Progenitor cell of endocrine pancreas (in vitro differentiated cells): ENCODE data around the gene ZNF608. TPM values are rescaled to one million over a fixed set of nuclear protein-coding genes. Genes with fewer than 3 reads are reported as not detected.
A peak's percentile ranks its signal among the peaks of the same experiment; 100 is the strongest.

Source experiments
- DNase-seq: peaks from one replicate; pipeline ENCODE4 v3.0.0; 2021; ENCODE audit warnings: low spot score; ENCODE audit not compliant: unreplicated experiment
- H3K27ac Mint-ChIP-seq: 2 replicates; pipeline ENCODE4 v1.8.0; 2021; ENCODE audit warnings: mild to moderate bottlenecking, moderate library complexity, mixed read lengths
- H3K27me3 Mint-ChIP-seq: 2 replicates; pipeline ENCODE4 v1.8.0; 2021; ENCODE audit warnings: mixed read lengths
- H3K36me3 Mint-ChIP-seq: 2 replicates; pipeline ENCODE4 v1.8.0; 2022; ENCODE audit warnings: mixed read lengths; ENCODE audit not compliant: insufficient read depth
- H3K4me1 Mint-ChIP-seq: 2 replicates; pipeline ENCODE4 v1.8.0; 2021; ENCODE audit warnings: low read depth, mixed read lengths
- H3K4me3 Mint-ChIP-seq: 2 replicates; pipeline ENCODE4 v1.8.0; 2021; ENCODE audit warnings: low read depth, mild to moderate bottlenecking, moderate library complexity, mixed read lengths
- H3K9me3 Mint-ChIP-seq: 2 replicates; pipeline ENCODE4 v1.8.0; 2021; ENCODE audit warnings: low read depth, mixed read lengths
- CTCF ChIP-seq: fragments of 200-600 bp; sonication (generic); IDR thresholded peaks from one replicate; pipeline ENCODE4 v1.5.0; 2021; ENCODE audit warnings: antibody characterized with exemption, mild to moderate bottlenecking; ENCODE audit not compliant: unreplicated experiment
- total RNA-seq: library from RNA; stranded (reverse); gene quantifications from 2 replicates; pipeline ENCODE4 v1.2.1, GENCODE V29; 2021

ZNF608 gene
- total RNA-seq, 1 donor from 2014 or later, result 148 TPM

- Mint-ChIP-seq H3K4me3 (no peak overlapping the region), H3K27ac (no peak overlapping the region), H3K36me3 (no peaks in the 10 kb centered on the region), H3K4me1 (peaks cover 29% of the 10 kb centered on the region), H3K27me3 (no peaks in the 10 kb centered on the region), H3K9me3 (no peaks in the 10 kb centered on the region)
- DNase-seq, result no peak
- no peak for TF ChIP-seq CTCF
Observed at GRCh38 chr5:124754206-124754927, 7.9 kb upstream of the ZNF608 start.

DNA sequence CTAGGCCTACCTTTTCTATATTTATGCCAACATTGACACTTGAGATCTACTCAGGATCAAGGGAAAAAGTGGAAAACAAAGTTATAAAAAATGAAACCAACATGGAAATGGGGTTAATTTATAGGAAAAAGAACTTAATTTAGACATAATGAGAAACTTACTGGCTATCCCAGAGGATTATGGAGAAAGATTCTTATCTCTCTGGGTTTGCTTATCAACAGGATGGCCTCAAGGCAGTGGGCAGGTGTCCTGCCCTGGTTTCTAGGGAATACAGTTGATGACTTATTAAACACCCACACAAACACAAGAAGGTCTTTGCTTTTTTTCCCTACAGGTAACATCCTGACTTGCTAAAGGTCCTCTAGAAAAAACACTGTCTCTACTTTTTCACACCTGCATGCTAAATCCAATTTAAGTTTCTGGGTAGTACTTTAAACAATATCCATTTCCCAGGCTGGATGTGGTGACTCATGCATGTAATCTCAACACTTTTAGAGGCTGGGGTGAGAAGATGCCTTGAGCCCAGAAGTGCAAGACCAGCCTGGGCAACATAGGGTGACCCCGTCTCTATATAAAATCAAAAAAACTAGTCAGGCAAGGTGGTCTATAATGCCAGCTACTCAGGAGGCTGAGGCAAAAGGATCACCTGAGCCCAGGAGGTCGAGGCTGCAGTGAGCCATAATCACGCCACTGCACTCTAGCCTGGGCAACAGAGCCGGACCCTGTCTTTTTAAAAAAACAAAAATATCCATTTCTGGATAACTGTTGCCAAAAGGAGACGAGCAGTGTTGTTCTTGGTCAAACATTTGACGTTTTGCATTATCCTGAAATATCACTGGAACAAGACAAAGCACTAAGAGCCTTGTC, 6.6 kb upstream of the ZNF608 start:
- H3K27me3 Mint-ChIP-seq, result no peaks in the 10 kb centered on the region
- H3K4me1 Mint-ChIP-seq, result peaks cover 29% of the 10 kb centered on the region
- H3K27ac Mint-ChIP-seq, result no peak overlapping the region
- no peak for TF ChIP-seq CTCF
- no peak for DNase-seq
- H3K36me3 Mint-ChIP-seq, result no peaks in the 10 kb centered on the region
- H3K9me3 Mint-ChIP-seq, result no peaks in the 10 kb centered on the region
- no peak overlapping the region for H3K4me3 Mint-ChIP-seq

DNA sequence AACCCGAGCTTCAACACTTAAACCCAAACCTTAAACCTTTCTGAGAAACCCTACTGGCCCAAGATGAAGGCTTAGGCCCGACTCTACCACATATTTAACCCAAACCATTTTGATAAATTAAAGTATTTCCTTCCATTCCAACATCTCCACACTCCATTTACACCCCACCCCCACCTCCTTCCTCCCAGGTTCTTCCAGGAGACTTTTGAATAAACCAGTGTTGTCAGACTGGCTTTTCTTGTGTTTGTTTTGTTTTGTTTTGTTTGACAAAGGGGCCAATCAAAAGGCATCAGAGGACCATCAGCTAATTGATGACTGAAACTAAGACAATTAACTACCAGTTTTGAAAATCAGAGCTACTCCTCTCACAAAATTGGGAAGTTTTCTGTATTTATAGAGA, 4.6 kb upstream of the ZNF608 start:
- H3K4me3 Mint-ChIP-seq, result no peak overlapping the region
- no peak for DNase-seq
- peak overlapping the region; percentile 78 for H3K27ac Mint-ChIP-seq
- TF ChIP-seq CTCF, result no peak
- H3K27me3 Mint-ChIP-seq, result no peaks in the 10 kb centered on the region
- no peaks in the 10 kb centered on the region for H3K36me3 Mint-ChIP-seq
- no peaks in the 10 kb centered on the region for H3K9me3 Mint-ChIP-seq
- peaks cover 29% of the 10 kb centered on the region for H3K4me1 Mint-ChIP-seq

- peak; percentile 58 for DNase-seq
- no peak for TF ChIP-seq CTCF
- Mint-ChIP-seq H3K36me3 (no peaks in the 10 kb centered on the region), H3K27me3 (no peaks in the 10 kb centered on the region), H3K9me3 (no peaks in the 10 kb centered on the region), H3K4me1 (peaks cover 24% of the 10 kb centered on the region), H3K27ac (no peak overlapping the region), H3K4me3 (no peak overlapping the region)
Observed at GRCh38 chr5:124748687-124749594, 2.5 kb upstream of the ZNF608 start.
